ENCODE results near the gene CSNK2A1.

The CSNK2A1 gene

DNA sequence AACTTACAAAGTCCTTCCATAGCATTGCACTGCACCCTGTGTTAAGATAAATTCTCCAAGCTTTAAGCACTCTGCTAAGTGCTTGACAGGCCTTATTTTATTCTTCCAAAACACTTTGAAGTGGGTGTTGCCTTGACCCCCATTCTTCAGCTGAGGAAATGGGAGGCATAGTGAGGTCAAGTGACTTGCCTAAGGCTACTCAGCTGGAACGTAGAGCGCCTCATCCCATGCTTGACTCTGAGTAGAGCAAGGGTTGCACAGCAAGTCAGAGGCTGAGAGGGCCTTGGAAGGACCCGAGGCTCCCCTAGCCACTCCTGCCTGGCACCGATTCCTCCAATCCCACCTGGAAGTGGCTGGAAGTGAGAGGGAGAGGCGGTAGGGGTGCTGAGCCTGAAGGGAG, 19.6 kb upstream of the CSNK2A1 start:
- DNase-seq: no peak

DNA sequence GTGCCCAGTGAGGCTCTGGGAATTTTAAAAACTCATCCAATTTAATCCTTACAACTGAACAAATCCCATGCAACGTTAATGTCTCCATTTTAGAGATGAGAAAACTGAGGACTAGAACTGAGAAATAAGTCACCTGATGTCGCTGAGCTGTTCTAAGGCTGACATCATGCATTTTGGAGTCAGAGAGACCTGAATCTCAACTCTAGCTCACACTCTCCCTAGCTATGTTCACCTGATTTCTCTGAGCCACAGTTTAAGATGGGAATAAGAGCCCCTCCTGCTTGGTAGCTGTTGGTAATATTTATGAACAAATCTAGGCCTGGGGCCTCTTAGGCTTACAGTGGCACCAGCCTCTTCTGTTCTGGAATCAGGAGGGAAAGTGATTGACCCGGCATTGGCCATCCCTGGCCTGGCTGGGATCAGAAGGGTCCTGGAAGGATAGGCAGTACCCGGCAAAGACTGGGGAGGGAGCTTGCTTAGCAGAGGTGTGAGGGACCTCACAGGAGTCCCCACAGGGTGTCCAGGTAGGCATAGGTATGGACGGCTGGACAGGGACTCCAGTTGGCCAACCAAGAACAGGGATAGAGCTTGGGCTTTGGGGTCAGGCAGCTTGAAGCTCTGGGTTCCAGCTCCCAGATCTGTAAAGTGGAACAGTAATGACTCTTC, 18.8 kb upstream of the CSNK2A1 start:
- DNase-seq: no peak

DNA sequence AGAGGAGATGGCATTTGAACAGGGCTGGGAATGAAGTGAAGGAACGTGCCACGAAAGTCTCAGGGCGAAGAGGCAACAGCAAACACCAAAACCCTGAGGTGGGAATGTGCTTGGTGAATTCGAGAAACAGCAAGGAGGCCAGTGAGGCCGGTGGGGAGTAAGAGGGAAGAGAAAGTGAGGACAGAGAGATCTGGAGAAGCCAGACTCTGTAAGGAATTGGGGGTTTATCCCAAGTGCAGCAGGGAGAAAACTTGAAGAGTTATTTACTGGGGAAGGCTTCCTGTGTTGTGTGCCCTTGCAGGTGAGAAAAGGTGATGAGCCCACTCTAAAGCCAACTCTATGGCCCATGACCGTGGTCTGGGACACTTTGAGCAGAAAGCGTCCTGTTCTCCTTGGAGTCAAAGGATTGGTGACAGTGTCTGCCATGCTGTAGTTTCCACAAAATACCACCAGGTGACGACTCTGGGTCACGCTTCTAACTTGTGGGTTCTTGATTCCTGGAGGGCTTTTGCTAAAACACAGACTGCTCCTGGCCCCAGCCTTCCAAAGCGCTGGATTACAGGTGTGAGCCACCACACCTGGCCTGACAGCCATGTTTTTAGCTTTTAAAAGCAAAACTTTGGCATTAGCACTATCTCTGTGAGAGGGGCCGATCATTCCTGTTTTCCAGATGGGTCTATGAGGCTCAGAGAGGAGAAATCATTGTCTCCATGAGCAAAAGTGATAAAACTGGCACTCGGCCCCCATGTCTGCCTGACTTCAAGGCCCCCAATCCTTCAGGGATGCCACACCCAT, 18.0 kb upstream of the CSNK2A1 start:
- no peak for DNase-seq

DNA sequence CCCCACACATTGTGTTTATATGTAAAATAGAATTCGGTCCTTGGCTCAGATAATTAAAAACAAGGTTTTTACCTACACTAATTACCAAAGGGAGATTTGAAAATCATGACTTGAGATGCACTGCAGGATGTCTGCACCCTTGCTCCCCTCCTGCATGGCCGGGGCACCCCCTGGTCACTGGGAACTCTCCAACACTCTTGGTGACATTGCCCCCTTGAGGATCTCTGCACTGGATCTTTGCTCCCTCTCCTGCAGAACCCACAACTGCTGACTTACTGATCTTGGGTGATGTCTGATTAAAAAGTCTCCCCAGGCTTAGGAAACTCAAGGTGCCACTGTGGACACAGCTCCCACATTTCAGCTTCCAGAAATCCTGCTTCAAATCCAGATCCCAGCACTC, 17.1 kb upstream of the CSNK2A1 start:
- no peak for DNase-seq

DNA sequence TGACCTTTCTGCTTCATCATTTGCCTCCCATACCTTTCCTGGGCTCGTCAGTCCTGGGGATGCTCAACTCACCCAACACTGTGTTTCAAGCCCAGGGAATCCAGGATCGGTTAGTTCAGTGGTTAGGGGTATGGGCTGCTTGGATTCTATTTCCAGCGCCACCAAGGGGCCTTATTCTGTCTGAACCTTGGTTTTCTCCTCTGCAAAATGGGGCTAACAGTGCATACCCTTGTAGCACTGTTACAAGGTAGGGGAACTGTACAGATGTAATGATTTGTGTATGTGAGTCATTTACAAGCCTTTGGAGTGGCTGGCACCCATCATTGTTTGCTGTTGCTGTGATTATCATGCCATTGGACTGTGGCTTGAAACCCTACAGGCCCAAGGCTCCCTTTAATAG, 14.5 kb upstream of the CSNK2A1 start:
- no peak for DNase-seq

DNA sequence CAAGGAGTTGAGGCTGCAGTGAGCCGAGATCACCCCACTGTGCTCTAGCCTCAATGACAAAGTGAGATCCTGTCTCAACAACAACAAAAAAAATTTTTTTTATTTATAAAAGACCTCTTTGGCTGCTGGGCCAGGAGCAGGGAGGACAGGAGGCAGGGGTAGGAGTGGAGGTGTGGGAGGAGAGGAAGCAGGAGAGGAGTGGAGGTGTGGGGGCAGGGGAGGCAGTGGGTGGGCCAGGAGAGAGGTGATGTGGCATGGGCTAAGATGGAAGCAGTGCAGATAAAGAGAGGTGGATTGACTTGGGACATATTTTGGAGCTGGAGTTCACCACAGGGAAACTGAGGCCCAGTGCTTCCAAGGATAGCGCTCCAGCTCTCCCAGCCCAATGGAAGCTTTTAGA, 13.4 kb upstream of the CSNK2A1 start:
- DNase-seq: no peak

DNA sequence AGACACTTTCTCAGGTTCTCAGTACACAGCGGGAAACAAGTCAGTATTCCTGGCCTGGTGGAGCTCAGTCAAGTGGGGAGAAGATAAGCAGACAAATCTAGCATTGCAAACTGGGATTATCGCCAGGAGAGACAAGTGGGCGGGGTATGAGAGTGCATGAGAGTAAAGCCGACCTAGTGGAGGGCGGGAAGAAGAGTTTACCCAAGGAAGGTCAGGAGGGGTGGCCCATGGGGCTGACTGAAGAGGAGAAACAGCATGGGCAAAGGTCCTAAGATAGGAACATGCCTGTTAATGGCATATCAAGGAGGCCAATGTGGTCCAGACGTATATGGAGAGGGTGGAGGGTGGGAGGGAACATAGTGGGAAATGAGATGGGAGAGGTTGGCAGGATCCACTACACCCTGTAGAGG, 12.4 kb upstream of the CSNK2A1 start:
- no peak for DNase-seq

DNA sequence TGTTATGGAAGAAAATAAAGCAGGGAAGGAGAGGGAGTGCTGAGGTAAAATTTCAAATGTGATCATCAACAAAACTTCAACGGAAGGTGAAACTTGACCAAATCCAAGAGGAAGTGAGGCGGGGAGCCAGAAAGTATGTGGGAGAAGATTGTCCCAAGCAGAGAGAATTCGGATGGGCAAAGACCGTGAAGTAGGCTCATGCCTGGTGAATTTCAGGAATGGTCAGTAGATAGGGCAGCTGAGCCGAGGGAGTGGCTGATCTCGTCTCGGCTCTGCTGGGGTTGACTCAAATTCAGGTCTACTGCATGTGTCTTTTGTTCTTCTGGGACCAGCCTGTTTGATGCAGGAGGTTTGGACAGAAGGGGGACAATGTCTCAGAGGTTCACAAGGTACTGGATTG, 7.0 kb upstream of the CSNK2A1 start:
- no peak for DNase-seq

DNA sequence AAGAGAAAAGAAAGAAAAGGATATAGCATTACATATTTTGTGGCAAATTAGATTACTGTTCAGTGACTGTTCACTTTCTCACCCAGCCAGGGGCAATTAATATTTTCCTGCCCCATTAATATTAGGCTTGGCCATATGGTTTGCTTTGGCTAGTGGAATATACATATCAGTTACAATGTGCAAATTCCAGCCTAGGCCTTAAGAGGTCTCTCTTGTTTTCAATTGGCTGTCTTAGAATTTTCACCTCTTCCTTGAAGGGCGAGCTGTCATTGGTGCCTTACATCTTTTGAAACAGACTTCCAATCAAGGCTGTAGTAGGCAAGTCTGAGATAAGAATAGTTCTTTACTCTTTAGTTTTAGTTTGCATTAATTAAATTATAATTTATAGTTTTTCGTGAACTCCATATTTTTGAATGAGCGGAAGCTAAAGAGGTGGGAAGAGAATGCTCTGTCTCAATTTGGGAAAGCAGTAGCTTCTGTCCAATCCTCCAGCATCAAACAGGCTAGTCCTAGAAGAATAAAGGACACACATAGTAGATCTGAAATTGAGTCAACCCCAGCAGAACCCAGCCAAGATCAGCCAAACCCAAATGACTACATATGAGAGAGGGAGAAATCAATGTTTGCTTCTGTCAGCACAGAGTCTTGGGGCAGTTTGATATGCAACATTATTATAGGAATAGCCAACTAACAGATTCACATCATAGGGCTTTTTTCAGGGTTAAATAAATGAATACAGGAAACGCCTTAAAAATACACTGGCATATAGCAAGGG, 6.3 kb upstream of the CSNK2A1 start:
- no peak for DNase-seq

DNA sequence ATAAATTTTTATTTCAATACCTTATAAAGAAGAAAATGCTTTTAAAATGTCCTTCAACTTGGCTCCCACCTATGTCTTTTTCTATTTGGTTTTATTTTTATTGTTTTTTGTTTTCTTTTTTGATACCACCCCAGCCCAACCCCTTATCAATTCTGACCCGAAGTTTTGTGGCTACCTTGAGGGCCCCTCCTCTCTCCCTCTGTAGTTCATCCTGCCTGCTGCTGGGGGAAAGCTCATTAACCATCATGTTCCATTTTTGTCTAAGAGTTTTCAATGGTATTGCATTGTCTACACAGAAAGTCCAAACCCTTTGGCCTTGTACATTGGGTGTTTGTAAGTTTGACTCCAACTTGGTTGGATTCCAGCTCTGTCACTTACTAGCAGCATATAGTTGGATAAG, 5.3 kb upstream of the CSNK2A1 start:
- DNase-seq: no peak

DNA sequence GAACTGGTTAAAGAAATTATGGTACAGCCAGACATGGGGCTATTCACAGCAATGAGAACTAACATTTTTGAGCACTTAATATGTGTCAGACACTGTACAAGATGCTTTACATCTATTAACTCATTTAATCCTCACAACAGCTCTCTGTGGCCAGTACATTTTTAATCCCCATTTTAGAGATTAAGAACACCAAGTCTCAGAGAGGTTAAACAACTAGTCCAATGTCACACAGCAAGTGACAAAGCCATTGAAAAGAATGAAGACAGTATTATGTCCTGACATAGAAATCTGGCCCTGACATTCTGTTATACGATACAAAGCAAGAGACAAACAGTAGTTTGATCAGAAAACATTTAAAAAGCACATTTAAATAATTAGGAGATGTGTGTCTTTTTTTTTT, 3.8 kb upstream of the CSNK2A1 start:
- no peak for DNase-seq

DNA sequence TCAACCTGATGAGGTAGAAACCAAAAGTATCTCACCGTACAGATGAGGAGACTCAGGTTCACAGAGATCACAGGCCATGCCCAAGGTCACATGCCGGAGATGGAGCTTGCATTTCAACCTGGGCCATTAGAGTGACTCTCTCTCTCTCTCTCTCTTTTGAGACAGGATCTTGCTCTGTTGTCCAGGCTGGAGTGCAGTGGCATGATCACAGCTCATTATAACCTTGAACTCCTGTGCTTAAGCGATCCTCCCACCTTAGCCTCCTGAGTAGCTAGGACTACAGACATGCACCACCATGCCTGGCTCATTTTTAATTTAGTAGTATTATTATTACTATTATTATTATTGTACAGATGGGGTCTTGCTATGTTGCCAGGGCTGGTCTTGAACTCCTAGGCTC, 2.8 kb upstream of the CSNK2A1 start:
- DNase-seq: no peak

DNA sequence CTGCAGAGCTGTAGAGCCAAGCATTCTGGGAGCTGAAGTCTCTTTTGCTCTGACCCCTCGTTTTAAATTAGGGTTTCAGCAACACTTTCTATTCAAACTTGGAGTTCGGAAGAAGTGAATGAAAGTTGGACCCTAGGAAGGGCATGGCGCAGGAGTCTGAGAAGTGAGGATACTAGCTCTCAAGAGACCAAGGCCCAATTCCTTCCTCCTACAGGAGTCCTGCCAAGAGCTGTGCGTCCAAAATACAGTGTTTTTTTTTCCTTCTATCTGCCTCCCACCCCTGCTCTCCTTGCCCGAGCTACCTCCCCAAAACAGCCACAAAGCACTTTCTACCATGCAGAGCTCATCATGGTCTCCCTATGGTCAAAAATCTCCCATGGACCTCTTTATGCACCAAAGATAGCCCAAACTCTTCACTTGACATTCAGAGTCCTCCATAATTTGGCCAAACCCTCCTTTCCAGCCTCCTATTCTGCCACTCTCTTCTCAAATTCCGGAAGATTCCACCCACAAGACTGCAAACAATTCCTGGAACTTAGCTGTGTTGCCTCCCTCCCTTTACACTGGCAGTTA, 649 bp upstream of the CSNK2A1 start:
- DNase-seq: no peak

DNA sequence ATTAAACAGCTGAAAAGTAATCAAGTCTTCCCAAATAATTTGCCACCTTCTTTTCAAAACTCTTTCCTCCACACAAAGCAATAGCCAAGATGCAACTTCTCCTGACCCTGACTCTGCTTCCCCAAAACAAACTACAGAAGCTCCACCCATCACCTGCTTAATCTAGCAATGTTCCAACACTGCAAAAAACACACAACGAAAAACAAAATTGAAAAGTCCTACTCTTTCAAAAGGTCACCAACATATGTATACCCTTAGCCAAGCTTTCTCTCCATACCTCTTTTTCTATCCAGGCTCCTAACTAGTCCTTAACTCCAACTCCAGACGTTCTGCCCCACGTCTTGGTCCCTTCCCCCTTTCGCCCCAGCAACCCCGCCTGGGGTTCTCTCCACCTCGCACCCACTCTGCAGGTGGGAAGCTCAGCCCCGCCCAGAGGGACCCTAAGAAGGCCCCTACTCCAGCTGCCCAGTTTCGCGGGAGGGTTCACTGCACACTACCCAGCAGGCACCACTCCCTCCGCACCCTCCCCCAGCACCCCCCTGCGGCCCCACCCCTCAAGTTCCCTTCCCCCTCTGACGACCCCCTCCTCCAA, 717 bp downstream of the CSNK2A1 start:
- DNase-seq: no peak

DNA sequence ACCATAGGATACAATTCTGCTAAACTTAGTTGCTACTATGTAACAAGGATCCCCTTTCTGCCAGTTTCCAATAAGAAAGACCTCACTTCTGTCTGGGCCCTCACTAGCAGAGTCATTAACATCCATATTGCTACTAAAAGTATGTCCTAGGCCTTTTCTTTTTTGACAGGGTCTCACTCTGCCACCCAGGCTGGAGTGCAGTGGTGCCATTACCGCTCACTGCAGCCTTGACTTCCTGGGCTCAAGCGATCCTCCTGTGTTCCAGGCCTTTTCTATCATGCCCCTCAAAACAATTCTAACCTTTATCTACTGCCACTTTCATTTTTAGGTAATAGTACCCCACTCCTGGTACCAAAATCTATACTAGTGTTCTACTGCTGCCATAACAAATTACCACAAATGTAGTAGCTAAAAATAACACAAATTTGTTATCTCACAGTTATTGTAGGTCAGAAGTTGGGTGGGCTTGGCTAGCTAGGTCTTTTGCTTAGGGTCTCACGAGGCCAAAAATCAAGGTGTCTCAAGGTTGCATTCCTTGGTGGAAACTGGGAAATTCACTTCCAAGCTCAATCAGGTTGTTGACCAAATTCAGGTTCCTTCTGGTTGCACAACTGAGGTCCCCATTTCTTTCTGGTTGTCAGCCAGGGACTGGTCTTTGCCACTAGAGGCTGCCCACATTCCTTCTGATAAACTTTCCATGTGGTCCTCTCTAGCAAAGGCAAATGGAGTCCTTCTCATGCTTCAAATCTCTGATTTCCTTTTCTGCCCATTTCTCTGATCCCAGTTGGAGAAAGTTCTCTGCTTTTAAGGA, 3.0 kb downstream of the CSNK2A1 start:
- no peak for DNase-seq

DNA sequence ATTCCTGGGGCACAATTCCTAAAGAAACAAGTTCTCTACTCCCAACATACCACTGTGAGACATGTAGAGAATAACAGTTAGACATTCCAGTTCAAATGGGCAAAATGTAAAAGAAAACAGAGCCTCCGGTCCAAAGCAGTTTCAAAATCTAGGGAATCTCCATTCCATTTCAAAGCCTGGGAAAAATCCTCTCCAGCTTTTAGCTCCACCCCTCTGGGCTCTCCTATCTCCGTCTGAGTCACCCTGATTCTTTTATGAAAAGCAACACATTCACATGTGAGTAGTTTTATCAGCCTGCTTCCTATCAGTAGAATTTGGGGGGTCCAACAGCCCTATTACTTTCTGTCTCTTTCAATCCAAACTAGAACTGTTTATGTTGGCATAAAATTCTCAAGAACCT, 3.7 kb downstream of the CSNK2A1 start:
- no peak for DNase-seq

DNA sequence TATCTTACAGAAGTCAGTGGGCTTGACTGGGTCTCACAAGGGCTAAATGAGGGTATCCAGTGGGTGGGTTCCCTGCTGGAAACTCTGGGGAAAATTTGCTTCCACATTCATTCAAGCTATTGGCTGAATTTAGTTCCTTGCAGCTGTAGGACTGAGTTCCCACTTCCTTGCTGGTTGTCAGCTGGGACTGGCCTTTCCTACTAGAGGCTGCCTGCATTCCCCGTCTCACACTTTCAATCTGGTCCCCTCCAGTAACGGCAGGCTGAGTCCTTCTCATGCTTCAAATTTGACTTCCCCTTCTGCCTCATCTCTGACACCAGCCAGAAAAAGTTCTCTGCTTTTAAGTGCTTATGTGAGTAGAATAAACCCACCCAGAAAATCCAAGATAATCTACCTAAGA, 4.4 kb downstream of the CSNK2A1 start:
- DNase-seq: no peak

DNA sequence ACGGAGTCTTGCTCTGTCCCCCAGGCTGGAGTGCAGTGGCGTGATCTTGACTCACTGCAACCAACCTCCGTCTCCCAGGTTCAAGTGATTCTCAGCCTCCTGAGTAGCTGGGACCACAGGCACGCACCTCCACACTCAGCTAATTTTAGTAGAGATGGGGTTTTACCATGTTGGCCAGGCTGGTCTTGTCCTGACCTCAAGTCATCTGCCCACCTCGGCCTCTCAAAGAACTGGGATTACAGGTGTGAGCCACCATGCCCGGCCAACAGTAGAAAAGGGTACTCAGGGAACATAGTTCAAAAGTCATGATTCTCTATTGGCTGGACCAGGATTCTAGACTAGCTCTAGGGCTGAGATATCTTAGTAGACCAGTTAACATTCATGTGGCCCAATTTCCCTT, 5.6 kb downstream of the CSNK2A1 start:
- DNase-seq: no peak

DNA sequence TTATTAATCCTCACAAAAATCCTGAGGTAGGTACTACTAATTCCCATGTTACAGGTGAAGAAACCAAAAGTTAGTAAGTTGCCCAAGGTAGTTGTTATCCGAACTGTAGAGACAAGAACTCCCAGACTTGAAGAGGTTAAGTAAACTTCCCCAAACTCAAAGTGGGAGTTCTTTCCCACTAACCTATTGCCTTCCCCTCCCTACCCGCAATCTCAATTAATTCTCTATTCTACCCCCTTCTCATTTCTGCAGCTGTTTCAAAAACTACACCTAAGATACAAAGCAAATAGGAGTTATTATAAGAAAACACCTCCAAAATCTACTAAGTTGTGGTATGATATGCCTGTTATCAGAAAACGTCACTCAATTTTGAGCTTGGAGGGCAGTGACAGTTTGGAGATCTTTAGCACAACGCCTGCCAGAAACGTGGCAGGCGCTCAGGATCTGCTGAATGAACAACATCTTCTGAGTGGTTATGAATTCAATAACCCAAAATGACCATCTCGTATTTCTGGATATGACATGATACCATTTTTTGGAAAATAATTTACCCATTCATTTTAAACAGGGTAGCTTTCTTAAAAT, 7.1 kb downstream of the CSNK2A1 start:
- no peak for DNase-seq

DNA sequence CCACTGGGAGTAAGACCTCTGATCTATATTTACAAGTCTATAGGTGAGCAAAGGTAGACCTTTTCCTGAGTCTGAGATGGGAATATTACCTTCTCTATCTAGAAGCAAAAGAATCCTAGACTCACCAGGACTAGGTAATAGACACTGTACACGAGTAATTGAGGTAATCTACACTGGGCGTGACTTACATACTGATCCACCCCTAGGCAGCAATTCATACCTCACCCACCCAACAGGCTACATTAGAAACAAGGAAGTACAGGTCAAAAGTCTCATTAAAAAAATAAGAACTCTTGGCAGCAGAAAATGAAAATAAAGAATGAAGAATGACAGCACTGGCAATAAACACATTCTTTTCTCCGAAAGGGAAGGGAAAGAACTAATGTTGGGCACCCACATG, 7.6 kb downstream of the CSNK2A1 start:
- DNase-seq: no peak

DNA sequence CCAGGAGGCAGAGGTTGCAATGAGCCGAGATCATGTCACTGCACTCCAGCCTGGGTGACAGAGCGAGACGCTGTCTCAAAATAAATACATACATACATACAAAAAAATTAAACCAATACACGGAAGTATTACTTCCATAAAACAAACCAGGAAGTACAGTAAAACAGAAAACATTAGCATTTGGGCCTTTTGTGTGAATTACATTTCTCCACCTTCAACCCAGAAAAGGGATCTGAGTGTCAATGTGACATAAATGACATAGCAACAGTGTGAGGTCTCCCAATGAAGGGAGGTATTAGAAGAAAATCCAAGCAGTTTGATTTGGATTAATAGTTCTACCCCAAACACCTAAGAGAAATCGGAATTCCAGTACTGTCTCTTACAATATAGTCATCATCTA, 10.1 kb downstream of the CSNK2A1 start:
- no peak for DNase-seq

DNA sequence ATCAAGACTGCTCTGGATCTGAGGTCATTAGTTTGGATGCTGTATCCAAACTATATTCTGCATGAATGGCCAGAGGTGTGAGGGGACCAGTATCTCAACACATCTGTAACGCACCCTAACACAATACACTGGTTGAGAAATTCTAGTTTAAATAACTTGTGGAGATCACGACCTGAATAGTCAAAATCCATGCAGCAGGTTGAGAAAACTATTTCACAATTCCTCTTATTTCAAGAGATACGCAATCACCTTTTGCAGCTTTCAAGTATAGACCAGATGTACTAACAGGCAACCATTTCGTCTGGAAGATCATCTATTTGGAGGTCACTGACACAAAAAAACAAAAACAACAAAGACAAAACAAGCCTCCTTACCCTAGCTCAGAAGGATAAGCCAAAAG, 11.1 kb downstream of the CSNK2A1 start:
- no peak for DNase-seq

Data from SIG-M5 (cell line).